HepG2 (cell line): Measurements from ENCODE around the gene SLC26A2. TPM values are rescaled to one million over a fixed set of nuclear protein-coding genes. Genes with fewer than 3 reads are reported as not detected.

Experiments
- ATAC-seq: fragments of 200-7000 bp; cut with Tn5 transposase; 3 replicates; pipeline ENCODE4 v1.9.1; 2020; ENCODE audit warnings: mild to moderate bottlenecking, moderate library complexity
- BruUV-seq: library from RNA; stranded (reverse); fragments of 400-500 nt; replicated peaks from 2 replicates; lab custom pipeline; 2021; lab: Mats Ljungman, UMichigan
- CTCF ChIA-PET: fragments of 300-600 bp; formaldehyde crosslinking; extraction: SDS; loops from one replicate; lab custom pipeline; 2021; ENCODE audit warnings: low total read pairs, inconsistent platforms, low intra/inter-chr PET ratio; lab: Yijun Ruan, JAX
- POLR2A ChIA-PET: fragments of 350-600 bp; sonication (Branson Sonifier 250); formaldehyde crosslinking; loops from one replicate; lab custom pipeline; 2020; ENCODE audit warnings: antibody characterized with exemption, inconsistent platforms; lab: Yijun Ruan, JAX
- DNase-seq: peaks from one replicate; pipeline ENCODE4 v3.0.0-alpha.2; 2015; ENCODE audit warnings: low spot score
- FAIRE-seq: peaks from 3 replicates; lab custom pipeline; 2011; peaks lifted over from hg19 to GRCh38; lab: Jason Lieb, UNC
- H2AFZ ChIP-seq: one replicate; pipeline ENCODE4 v1.6.1; 2011; ENCODE audit warnings: low read length, inconsistent platforms
- H3K27ac ChIP-seq: fragments of 300-600 bp; 3 replicates; pipeline ENCODE4 v1.8.0; 2011; ENCODE audit warnings: mixed run types, mild to moderate bottlenecking, mixed read lengths, low read length, inconsistent platforms; ENCODE audit not compliant: insufficient read depth; ENCODE audit errors: extremely low read length
- H3K27me3 ChIP-seq, 2 experiments: fragments of 200-600 bp in 1 of 2; 2 replicates in 1 of 2; 3 replicates in 1 of 2; pipeline versions ENCODE4 v1.6.0 to v1.8.0; 2011; ENCODE audit warnings: low read length in 2 of 2, mild to moderate bottlenecking in 2 of 2, moderate library complexity in 2 of 2, inconsistent platforms in 1 of 2; ENCODE audit not compliant: insufficient read depth in 2 of 2, control insufficient read depth in 1 of 2
- H3K36me3 ChIP-seq, 2 experiments: fragments of 200-600 bp in 1 of 2; replicated peaks in 1 of 2; 2 replicates in 1 of 2; 3 replicates in 1 of 2; pipeline versions ENCODE4 v1.5.1 to v1.8.0; 2011; ENCODE audit warnings: low read length in 2 of 2, inconsistent platforms in 1 of 2; ENCODE audit not compliant: insufficient read depth in 2 of 2, control insufficient read depth in 1 of 2
- H3K4me1 ChIP-seq: 2 replicates; pipeline ENCODE4 v1.5.1; 2012; ENCODE audit warnings: low read length, inconsistent platforms; ENCODE audit not compliant: insufficient read depth
- H3K4me2 ChIP-seq: 2 replicates; pipeline ENCODE4 v1.6.0; 2011; ENCODE audit warnings: low read depth, low read length, inconsistent platforms
- H3K4me3 ChIP-seq, 3 experiments: fragments of 200-600 bp in 1 of 3; sonication (generic), shearing (Covaris generic) in 1 of 3; replicated peaks in 1 of 3; 2 replicates each; pipeline ENCODE4 v1.5.1; 2011 to 2016; ENCODE audit warnings: low read length in 3 of 3, inconsistent platforms in 2 of 3, low read depth in 2 of 3, mild to moderate bottlenecking in 2 of 3, control low read depth in 1 of 3, mixed read lengths in 1 of 3; ENCODE audit not compliant: insufficient read depth in 1 of 3
- H3K79me2 ChIP-seq: one replicate; pipeline ENCODE4 v1.6.1; 2011; ENCODE audit warnings: low read length, inconsistent platforms; ENCODE audit not compliant: insufficient read depth
- H3K9ac ChIP-seq: 2 replicates; pipeline ENCODE4 v1.6.0; 2011; ENCODE audit warnings: mild to moderate bottlenecking, low read depth, low read length, inconsistent platforms; ENCODE audit not compliant: insufficient read depth
- H3K9me3 ChIP-seq: 2 replicates; pipeline ENCODE4 v1.5.1; 2012; ENCODE audit warnings: mild to moderate bottlenecking, low read length
- H4K20me1 ChIP-seq: 2 replicates; pipeline ENCODE4 v1.6.0; 2011; ENCODE audit warnings: inconsistent platforms, mild to moderate bottlenecking, low read length, moderate library complexity; ENCODE audit not compliant: insufficient read depth
- AFF4 ChIP-seq: sonication (generic); formaldehyde crosslinking; IDR thresholded peaks from 2 replicates; pipeline ENCODE4 v1.4.0; 2020; ENCODE audit warnings: missing genetic modification reagents
- CCAR2 ChIP-seq: fragments of 200-400 bp; formaldehyde crosslinking; optimal IDR thresholded peaks from 2 replicates; pipeline ENCODE3; 2018; ENCODE audit warnings: low read depth, mild to moderate bottlenecking, low read length, moderate library complexity
- FOSL2 ChIP-seq: sonication (generic); formaldehyde crosslinking; IDR thresholded peaks from 2 replicates; pipeline ENCODE4 v1.4.0; 2020; ENCODE audit warnings: missing genetic modification reagents
- FOXJ3 ChIP-seq: sonication (generic); formaldehyde crosslinking; IDR thresholded peaks from 2 replicates; pipeline ENCODE4 v1.4.0; 2020; ENCODE audit warnings: missing genetic modification reagents, mild to moderate bottlenecking, borderline replicate concordance
- IRF9 ChIP-seq: sonication (generic); formaldehyde crosslinking; IDR thresholded peaks from 2 replicates; pipeline ENCODE4 v1.8.0; 2022; ENCODE audit warnings: missing genetic modification reagents, mild to moderate bottlenecking, borderline replicate concordance
- NR0B2 ChIP-seq: sonication (generic); formaldehyde crosslinking; IDR thresholded peaks from 2 replicates; pipeline ENCODE4 v1.4.0; 2020; ENCODE audit warnings: mild to moderate bottlenecking, missing genetic modification reagents
- SRY ChIP-seq: sonication (generic); formaldehyde crosslinking; IDR thresholded peaks from 2 replicates; pipeline ENCODE4 v1.8.0; 2022; ENCODE audit warnings: mild to moderate bottlenecking, missing genetic modification reagents
- TSC22D2 ChIP-seq: sonication (generic); formaldehyde crosslinking; IDR thresholded peaks from 2 replicates; pipeline ENCODE4 v1.5.1; 2020; ENCODE audit warnings: missing genetic modification reagents, mild to moderate bottlenecking, borderline replicate concordance
- ZMAT3 ChIP-seq: sonication (generic); formaldehyde crosslinking; conservative IDR thresholded peaks from 2 replicates; pipeline ENCODE4 v1.7.0; 2021; ENCODE audit warnings: missing genetic modification reagents
- ZNF235 ChIP-seq: sonication (generic); formaldehyde crosslinking; IDR thresholded peaks from 2 replicates; pipeline ENCODE4 v1.8.1; 2023; ENCODE audit warnings: mild to moderate bottlenecking, missing genetic modification reagents, borderline replicate concordance
- ZNF296 ChIP-seq: sonication (generic); formaldehyde crosslinking; conservative IDR thresholded peaks from 2 replicates; pipeline ENCODE4 v1.5.0; 2020; ENCODE audit warnings: mild to moderate bottlenecking, missing genetic modification reagents
- ZNF549 ChIP-seq: sonication (generic); formaldehyde crosslinking; IDR thresholded peaks from 2 replicates; pipeline ENCODE4 v1.5.0; 2020; ENCODE audit warnings: missing genetic modification reagents
- WGBS: methylation state at CpG from one replicate; pipeline ENCODE4 v1.1.6; 2017; ENCODE audit warnings: low lambda C conversion rate; 5-methylcytosine and 5-hydroxymethylcytosine counted together
- in situ Hi-C: cut with HindIII; loops from 2 replicates; pipeline ENCODE4 v1.10.0; 2017; ENCODE audit warnings: low pct_unique_long_range_greater_than_20kb; ENCODE audit not compliant: extremely low pct_ligation_motif_present
- intact Hi-C: fragments of 100-400 bp; cut with micrococcal nuclease; formaldehyde crosslinking; loops from one replicate; pipeline ENCODE4 v1.10.0; 2022; ENCODE audit not compliant: unreplicated experiment
- polyA plus RNA-seq, 8 experiments: library from polyadenylated mRNA; depleted of rRNA in 3 of 8; stranded (reverse) in 7 of 8; unstranded in 1 of 8; fragments of >200 nt; fragmentation: Illumina TruSeq in 4 of 8; extraction: Trizol in 4 of 8; gene quantifications; 2 replicates each; pipeline versions ENCODE4 v1.2.1 to v1.2.3, GENCODE V29; 2011 to 2016; ENCODE audit warnings: low read depth in 4 of 8, missing spikeins in 1 of 8, mixed read lengths in 1 of 8; ENCODE audit not compliant: insufficient read depth in 1 of 8
- total RNA-seq, 5 experiments: library from RNA; depleted of rRNA; stranded (reverse); fragments of >200 nt; fragmentation: Illumina TruSeq; extraction: Trizol; gene quantifications; 2 replicates each; pipeline ENCODE4 v1.2.3, GENCODE V29; 2016; ENCODE audit warnings: low read depth in 1 of 5

Gene SLC26A2
- total and polyA plus RNA-seq, 2 of the 13 experiments (the other 11 are each of a cell fraction or from before 2014, with no cell fraction given) = 2.2 to 7.9 TPM

GRCh38 chr5:149956685-149957084, 3.9 kb upstream of the SLC26A2 start (continued):
- TF ChIP-seq AFF4 (CRISPR knock-in tag) (no peak), SRY (CRISPR knock-in tag) (no peak), ZNF235 (CRISPR knock-in tag) (no peak), FOXJ3 (CRISPR knock-in tag) (no peak), ZNF549 (no peak)

GRCh38 chr5:149957855-149958254, 2.7 kb upstream of the SLC26A2 start:
- intact Hi-C loops = no loop called here
- 0 out of 5 replicates have a peak, but pooled peaks cover 0 to 1% of the 10 kb centered on the region in 2 experiments for H3K27me3 ChIP-seq
- H3K36me3 ChIP-seq = no peaks in the 10 kb centered on the region
- in situ Hi-C loops = no loop called here
- H3K4me2 ChIP-seq = peak overlapping the region; percentile 72
- ChIA-PET CTCF (no interaction called here), POLR2A (interaction anchor here (0.5 to 3.4 kb wide), 3 partner anchors 42 to 302 kb away, joined by 3 to 17 read pairs (median 4); partner anchors contain the start of genes HMGXB3 and TIGD6)
- no peaks in the 10 kb centered on the region for H4K20me1 ChIP-seq
- DNase-seq (peak; percentile 49), FAIRE-seq (no peak), ATAC-seq (no peak)
- no TSS peak for BruUV-seq
- H3K9me3 ChIP-seq = no peaks in the 10 kb centered on the region
- H3K9ac ChIP-seq = no peak overlapping the region
- no peak overlapping the region for H2AFZ ChIP-seq
- H3K79me2 ChIP-seq = no peaks in the 10 kb centered on the region
- WGBS = 3% methylated on average over 4 of the region's 4 CpGs
- H3K27ac ChIP-seq = no peak overlapping the region
- peak overlapping the region in 1 of 3 experiments; percentile 13; a peak in 1 of 6 replicates for H3K4me3 ChIP-seq
- H3K4me1 ChIP-seq = peaks cover 50% of the 10 kb centered on the region
- TF ChIP-seq NR0B2 (CRISPR knock-in tag) (no peak), ZNF296 (CRISPR knock-in tag) (no peak), ZMAT3 (CRISPR knock-in tag) (no peak), IRF9 (CRISPR knock-in tag) (no peak), CCAR2 (no peak), TSC22D2 (CRISPR knock-in tag) (no peak), FOSL2 (peak; percentile 35; the same call in 1 of the 2 replicates)
